Natural killer cell (primary cell): ENCODE data around the gene SF3A2. TPM values are rescaled to one million over a fixed set of nuclear protein-coding genes. Genes with fewer than 3 reads are reported as not detected.

Experiments used
- ATAC-seq, 3 donors: fragments of 150-1000 bp in 2 of 3; fragments of 200-7000 bp in 1 of 3; cut with Tn5 transposase; 1 replicate in 1 of 3; 2 replicates in 2 of 3; pipeline ENCODE4 v1.10.0; 2021; ENCODE audit warnings: mild to moderate bottlenecking in 2 of 3, moderate library complexity in 2 of 3
- DNase-seq, 2 donors: peaks; one replicate each; pipeline versions ENCODE4 v3.0.0 to v3.0.0-alpha.2; 2013 to 2021; ENCODE audit warnings: mixed read lengths in 1 of 2
- H3K27ac ChIP-seq: one replicate; pipeline ENCODE4 v1.5.1; 2013; ENCODE audit warnings: mild to moderate bottlenecking, low read length
- H3K27me3 ChIP-seq: one replicate; pipeline ENCODE4 v1.6.1; 2013; ENCODE audit warnings: low read length; ENCODE audit not compliant: control insufficient read depth, insufficient read depth
- H3K36me3 ChIP-seq: one replicate; pipeline ENCODE4 v1.6.1; 2013; ENCODE audit warnings: low read length; ENCODE audit not compliant: control insufficient read depth, insufficient read depth
- H3K4me1 ChIP-seq: one replicate; pipeline ENCODE4 v1.6.1; 2013; ENCODE audit warnings: low read length; ENCODE audit not compliant: control insufficient read depth, insufficient read depth
- H3K4me3 ChIP-seq: one replicate; pipeline ENCODE4 v1.5.1; 2013; ENCODE audit warnings: low read length
- H3K9me3 ChIP-seq: one replicate; pipeline ENCODE4 v1.6.1; 2013; ENCODE audit warnings: low read length; ENCODE audit not compliant: control insufficient read depth, insufficient read depth
- H3K27ac Mint-ChIP-seq, 2 donors: one replicate each; pipeline ENCODE4 v1.8.0; 2022; ENCODE audit warnings: mild to moderate bottlenecking in 2 of 2, mixed read lengths in 2 of 2, moderate library complexity in 1 of 2
- H3K27me3 Mint-ChIP-seq, 2 donors: one replicate each; pipeline ENCODE4 v1.8.0; 2022; ENCODE audit warnings: low read depth in 2 of 2, mixed read lengths in 2 of 2
- H3K36me3 Mint-ChIP-seq: one replicate; pipeline ENCODE4 v1.8.0; 2022; ENCODE audit warnings: mixed read lengths
- H3K4me1 Mint-ChIP-seq, 2 donors: one replicate each; pipeline ENCODE4 v1.8.0; 2022; ENCODE audit warnings: mixed read lengths in 2 of 2
- H3K4me3 Mint-ChIP-seq: one replicate; pipeline ENCODE4 v1.8.0; 2022; ENCODE audit warnings: mild to moderate bottlenecking, moderate library complexity, mixed read lengths
- H3K9me3 Mint-ChIP-seq, 2 donors: one replicate each; pipeline ENCODE4 v1.8.0; 2022; ENCODE audit warnings: mixed read lengths in 2 of 2
- CTCF ChIP-seq: fragments of 200-600 bp; IDR thresholded peaks from one replicate; pipeline ENCODE4 v1.8.0; 2022; ENCODE audit warnings: antibody characterized with exemption
- WGBS: methylation state at CpG from one replicate; pipeline ENCODE4 v1.1.7; 2013; ENCODE audit warnings: missing lambda C conversion rate; ENCODE audit not compliant: insufficient coverage; 5-methylcytosine and 5-hydroxymethylcytosine counted together
- intact Hi-C: fragments of 100-400 bp; cut with micrococcal nuclease; formaldehyde crosslinking; loops from one replicate; pipeline ENCODE4 v1.14.2; 2022
- total RNA-seq, 4 donors: library from RNA; stranded (reverse); fragments of 120-200 nt in 1 of 4; gene quantifications; one replicate each; pipeline versions ENCODE4 v1.2.3 to v1.2.4, GENCODE V29; 2013 to 2022

The SF3A2 gene
- total RNA-seq, 3 donors from 2014 or later (not counting 1 experiment from before 2014, with no cell fraction given): 143 to 165 (median 147) TPM

- peaks cover 40% of the 10 kb centered on the region for H3K36me3 ChIP-seq
- Mint-ChIP-seq H3K27me3 (no peaks in the 10 kb centered on the region), H3K27ac (no peak overlapping the region), H3K4me1 (peaks cover 0 to 12% of the 10 kb centered on the region in 2 donors), H3K4me3 (no peak overlapping the region), H3K9me3 (no peaks in the 10 kb centered on the region), H3K36me3 (no peaks in the 10 kb centered on the region)
- ATAC-seq: no peak
- H3K9me3 ChIP-seq: no peaks in the 10 kb centered on the region
- intact Hi-C loops: no loop called here
- peaks cover 3% of the 10 kb centered on the region for H3K4me1 ChIP-seq
- no peak for DNase-seq
- no peak overlapping the region for H3K27ac ChIP-seq
- H3K27me3 ChIP-seq: no peaks in the 10 kb centered on the region
- 96% methylated on average over 14 of the region's 15 CpGs for WGBS
- no peak for TF ChIP-seq CTCF
- H3K4me3 ChIP-seq: no peak overlapping the region
Observed at GRCh38 chr19:2207008-2207407, 29.6 kb upstream of the SF3A2 start.

GRCh38 chr19:2207991-2208860 lies 28.4 kb upstream of the SF3A2 start:
- 82% methylated on average over 36 of the region's 36 CpGs for WGBS
- TF ChIP-seq CTCF: no peak
- Histone ChIP-seq H3K27me3 (no peaks in the 10 kb centered on the region), H3K9me3 (no peaks in the 10 kb centered on the region), H3K4me1 (peaks cover 3% of the 10 kb centered on the region), H3K4me3 (no peak overlapping the region), H3K27ac (no peak overlapping the region), H3K36me3 (peaks cover 46% of the 10 kb centered on the region)
- DNase-seq: peak in 1 of 2 donors; percentile 48
- H3K9me3 Mint-ChIP-seq: no peaks in the 10 kb centered on the region
- intact Hi-C loops: no loop called here
- ATAC-seq: peak in 2 of 3 donors; percentile 61 to 77
- H3K4me3 Mint-ChIP-seq: no peak overlapping the region
- H3K36me3 Mint-ChIP-seq: no peaks in the 10 kb centered on the region
- peaks cover 0 to 12% of the 10 kb centered on the region in 2 donors for H3K4me1 Mint-ChIP-seq
- H3K27me3 Mint-ChIP-seq: no peaks in the 10 kb centered on the region
- H3K27ac Mint-ChIP-seq: no peak overlapping the region

GRCh38 chr19:2208975-2209374 lies 27.6 kb upstream of the SF3A2 start:
- H3K27ac ChIP-seq: no peak overlapping the region
- H3K9me3 Mint-ChIP-seq: no peaks in the 10 kb centered on the region
- 95% methylated on average over 10 of the region's 10 CpGs for WGBS
- no peak overlapping the region for H3K4me3 ChIP-seq
- H3K4me1 Mint-ChIP-seq: peaks cover 0 to 10% of the 10 kb centered on the region in 2 donors
- no peaks in the 10 kb centered on the region for H3K27me3 ChIP-seq
- intact Hi-C loops: no loop called here
- ATAC-seq (no peak), DNase-seq (no peak)
- H3K36me3 Mint-ChIP-seq: no peaks in the 10 kb centered on the region
- H3K4me3 Mint-ChIP-seq: no peak overlapping the region
- H3K4me1 ChIP-seq: peaks cover 3% of the 10 kb centered on the region
- no peaks in the 10 kb centered on the region for H3K27me3 Mint-ChIP-seq
- H3K36me3 ChIP-seq: peaks cover 50% of the 10 kb centered on the region
- TF ChIP-seq CTCF: no peak
- H3K27ac Mint-ChIP-seq: no peak overlapping the region
- no peaks in the 10 kb centered on the region for H3K9me3 ChIP-seq
